Ovary (tissue), 9 donors: ENCODE results near the gene FMN1. TPM values are rescaled to one million over a fixed set of nuclear protein-coding genes. Genes with fewer than 3 reads are reported as not detected.

Experiments
- DNase-seq, 5 donors: peaks; one replicate each; pipeline ENCODE4 v3.0.0-alpha.2; 2019 to 2020
- H3K27ac ChIP-seq, 2 donors: fragments of 200-600 bp; one replicate each; pipeline versions ENCODE4 v1.5.1 to v1.8.0; 2019 to 2022
- H3K27me3 ChIP-seq: fragments of 200-600 bp; one replicate; pipeline ENCODE4 v1.8.0; 2022
- H3K36me3 ChIP-seq: fragments of 200-600 bp; sonication (generic); one replicate; pipeline ENCODE4 v1.5.1; 2019
- H3K4me1 ChIP-seq: one replicate; pipeline ENCODE4 v1.8.1; 2013; ENCODE audit warnings: mild to moderate bottlenecking, moderate library complexity; ENCODE audit not compliant: insufficient read depth
- H3K4me3 ChIP-seq: fragments of 200-600 bp; sonication (generic); one replicate; pipeline ENCODE4 v1.5.1; 2017
- H3K9me3 ChIP-seq, 2 donors: fragments of 200-600 bp in 1 of 2; sonication (generic) in 1 of 2; one replicate each; pipeline versions ENCODE4 v1.5.1 to v1.8.1; 2013 to 2019; ENCODE audit warnings: mild to moderate bottlenecking in 1 of 2, moderate library complexity in 1 of 2
- CTCF ChIP-seq, 3 donors: fragments of 450-650 bp in 2 of 3; fragments of 200-600 bp in 1 of 3; IDR thresholded peaks; one replicate each; pipeline versions ENCODE4 v1.5.1 to v1.8.0; 2016 to 2022; ENCODE audit warnings: antibody characterized with exemption in 3 of 3, mild to moderate bottlenecking in 1 of 3
- EP300 ChIP-seq: sonication (generic); formaldehyde crosslinking; IDR thresholded peaks from one replicate; pipeline ENCODE4 v1.6.1; 2017; ENCODE audit warnings: antibody characterized with exemption
- POLR2A ChIP-seq: fragments of 450-650 bp; IDR thresholded peaks from one replicate; pipeline ENCODE4 v1.6.1; 2017; ENCODE audit warnings: antibody characterized with exemption, mild to moderate bottlenecking, moderate library complexity
- WGBS, 3 donors: extraction: QIAGEN DNeasy Blood & Tissue Kit in 1 of 3; methylation state at CpG; one replicate each; pipeline versions ENCODE4 v1.1.5 to v1.1.7; 2013 to 2017; 5-methylcytosine and 5-hydroxymethylcytosine counted together
- intact Hi-C, 4 donors: fragments of 100-400 bp; cut with DNase I; formaldehyde crosslinking; loops; one replicate each; pipeline versions ENCODE4 v1.11.0 to v1.15.1; 2022 to 2023
- polyA plus RNA-seq, 2 donors: library from polyadenylated mRNA; stranded (reverse); fragments of 200-250 nt in 1 of 2; fragments of 350-450 nt in 1 of 2; fragmentation: Illumina TruSeq in 1 of 2; extraction: RNeasy Lipid Tissue Mini Kit (QIAGEN cat#74804) in 1 of 2; gene quantifications; one replicate each; pipeline ENCODE4 v1.2.3, GENCODE V29; 2013 to 2014
- total RNA-seq, 7 donors: library from RNA; depleted of rRNA in 2 of 7; stranded (reverse); fragments of >200 nt in 2 of 7; fragmentation: NEBNext Ultra II Directional in 3 of 7; extraction: Animal tissue kit (Norgen Biotek cat#: 25700) in 3 of 7; gene quantifications; one replicate each; pipeline versions ENCODE4 v1.1.0 to v1.2.4, GENCODE V29; 2016 to 2023
- donor health status: DM: no; HTN: no; CAD: no; lungs with moderate emphysema.
- donor health status: DM: no; HTN: no; CAD: no.
- donor health status: Bipolar disorder and iron deficiency.
- donor health status: DM: yes; HTN: yes; CAD: no.
- donor health status: DM: no; HTN: no; CAD: no.
- donor health status: DM: yes; HTN: yes; CAD: no.

The FMN1 gene
- total and polyA plus RNA-seq, 9 donors: 0.13 to 16.9 (median 2.6) TPM

GRCh38 chr15:32792436-32792835 is 402.1 kb downstream of the FMN1 start:
- 30 to 90% (median 87%) methylated on average over 2 of the region's 2 CpGs for WGBS, 3 donors

GRCh38 chr15:32790352-32790999 is 404.0 kb downstream of the FMN1 start:
- H3K27me3 ChIP-seq: no peaks in the 10 kb centered on the region
- intact Hi-C loops: no loop called here
- H3K27ac ChIP-seq: no peak overlapping the region
- H3K4me3 ChIP-seq: no peak overlapping the region
- H3K36me3 ChIP-seq: no peaks in the 10 kb centered on the region
- WGBS, 3 donors: 50 to 88% (median 80%) methylated on average over 2 of the region's 2 CpGs
- TF ChIP-seq EP300 (no peak), POLR2A (no peak), CTCF (IDR thresholded peaks at IDR 0.05) (no peak)
- no peaks in the 10 kb centered on the region for H3K9me3 ChIP-seq
- H3K4me1 ChIP-seq: no peaks in the 10 kb centered on the region
- DNase-seq: no peak

More at GRCh38 chr15:32792436-32792835, 402.1 kb downstream of the FMN1 start:
- TF ChIP-seq POLR2A (no peak), CTCF (IDR thresholded peaks at IDR 0.05) (no peak)
- no peak for DNase-seq
- intact Hi-C loops: no loop called here
- Histone ChIP-seq H3K4me3 (no peak overlapping the region), H3K27me3 (no peaks in the 10 kb centered on the region), H3K36me3 (no peaks in the 10 kb centered on the region), H3K27ac (no peak overlapping the region), H3K9me3 (no peaks in the 10 kb centered on the region), H3K4me1 (no peaks in the 10 kb centered on the region)

GRCh38 chr15:32787949-32788348 is 406.6 kb downstream of the FMN1 start:
- no peaks in the 10 kb centered on the region for H3K4me1 ChIP-seq
- no peak for DNase-seq
- H3K27ac ChIP-seq: no peak overlapping the region
- H3K9me3 ChIP-seq: no peaks in the 10 kb centered on the region
- intact Hi-C loops: no loop called here
- TF ChIP-seq EP300 (no peak), CTCF (IDR thresholded peaks at IDR 0.05) (no peak), POLR2A (no peak)
- H3K27me3 ChIP-seq: no peaks in the 10 kb centered on the region
- H3K36me3 ChIP-seq: no peaks in the 10 kb centered on the region
- 33 to 40% (median 35%) methylated on average over 5 of the region's 5 CpGs for WGBS, 3 donors
- H3K4me3 ChIP-seq: no peak overlapping the region

GRCh38 chr15:32786906-32787305 is 407.6 kb downstream of the FMN1 start:
- TF ChIP-seq EP300: no peak
- no peak for TF ChIP-seq CTCF (IDR thresholded peaks at IDR 0.05)
- no peak for TF ChIP-seq POLR2A
- Histone ChIP-seq H3K36me3 (no peaks in the 10 kb centered on the region), H3K27me3 (no peaks in the 10 kb centered on the region), H3K9me3 (no peaks in the 10 kb centered on the region), H3K27ac (no peak overlapping the region), H3K4me1 (no peaks in the 10 kb centered on the region), H3K4me3 (no peak overlapping the region)
- intact Hi-C loops: no loop called here
- 40 to 66% (median 49%) methylated on average over 7 of the region's 7 CpGs for WGBS, 3 donors
- DNase-seq: no peak
